HEK293T (cell line): ENCODE measurements around the gene GMCL1.

Experiments used
- ARNT ChIP-seq: fragments of 450-650 bp; IDR thresholded peaks from 2 replicates; pipeline ENCODE4 v1.6.1; 2017; ENCODE audit warnings: mild to moderate bottlenecking
- BHLHE40 ChIP-seq: fragments of 450-650 bp; IDR thresholded peaks from 2 replicates; pipeline ENCODE4 v1.6.1; 2016; ENCODE audit warnings: mild to moderate bottlenecking, moderate library complexity, borderline replicate concordance
- CTBP1 ChIP-seq: fragments of 450-650 bp; IDR thresholded peaks from 2 replicates; pipeline ENCODE4 v1.6.1; 2016; ENCODE audit warnings: borderline replicate concordance
- ELF4 ChIP-seq: fragments of 450-650 bp; IDR thresholded peaks from 2 replicates; pipeline ENCODE4 v1.6.1; 2017; ENCODE audit warnings: antibody characterized with exemption
- FOXA1 ChIP-seq: fragments of 450-650 bp; IDR thresholded peaks from 2 replicates; pipeline ENCODE4 v1.6.1; 2016; ENCODE audit warnings: mild to moderate bottlenecking
- FOXK2 ChIP-seq: fragments of 450-650 bp; IDR thresholded peaks from 2 replicates; pipeline ENCODE4 v1.6.1; 2016; ENCODE audit warnings: mild to moderate bottlenecking
- FOXM1 ChIP-seq: fragments of 450-650 bp; IDR thresholded peaks from 2 replicates; pipeline ENCODE4 v1.6.1; 2017; ENCODE audit warnings: mild to moderate bottlenecking, borderline replicate concordance
- HDGF ChIP-seq: fragments of 450-650 bp; IDR thresholded peaks from 2 replicates; pipeline ENCODE4 v1.6.1; 2017; ENCODE audit warnings: antibody characterized with exemption, borderline replicate concordance
- LEF1 ChIP-seq: fragments of 450-650 bp; IDR thresholded peaks from 2 replicates; pipeline ENCODE4 v1.6.1; 2017; ENCODE audit warnings: mild to moderate bottlenecking, borderline replicate concordance
- SP1 ChIP-seq: fragments of 450-650 bp; IDR thresholded peaks from 2 replicates; pipeline ENCODE4 v1.6.1; 2017
- SUZ12 ChIP-seq: fragments of 450-650 bp; IDR thresholded peaks from 2 replicates; pipeline ENCODE4 v1.6.1; 2016; ENCODE audit warnings: mild to moderate bottlenecking
- TARDBP ChIP-seq: fragments of 450-650 bp; IDR thresholded peaks from 2 replicates; pipeline ENCODE4 v1.6.1; 2016

GRCh38 chr2:69791045-69791444 is 38.4 kb upstream of the GMCL1 start:
- TF ChIP-seq TARDBP (no peak), FOXK2 (no peak), ELF4 (no peak), FOXA1 (no peak), ARNT (no peak), FOXM1 (no peak), SUZ12 (no peak), CTBP1 (no peak), HDGF (no peak), BHLHE40 (no peak), SP1 (no peak), LEF1 (no peak)
